Vagina (tissue), 2 donors: ENCODE data around the gene AOX1. TPM values are rescaled to one million over a fixed set of nuclear protein-coding genes. Genes with fewer than 3 reads are reported as not detected.
A peak's percentile ranks its signal among the peaks of the same experiment; 100 is the strongest.

Experiments
- DNase-seq, 2 donors: peaks; one replicate each; pipeline ENCODE4 v3.0.0-alpha.2; 2017; ENCODE audit errors: extremely low spot score in 2 of 2
- H3K27ac ChIP-seq: fragments of 200-600 bp; sonication (generic); one replicate; pipeline ENCODE4 v1.5.1; 2019
- H3K27me3 ChIP-seq: fragments of 200-600 bp; sonication (generic); one replicate; pipeline ENCODE4 v1.5.1; 2019
- H3K36me3 ChIP-seq, 2 donors: fragments of 200-600 bp; sonication (generic); one replicate each; pipeline ENCODE4 v1.5.1; 2017 to 2019
- H3K4me1 ChIP-seq: fragments of 200-600 bp; sonication (generic); one replicate; pipeline ENCODE4 v1.5.1; 2019
- H3K4me3 ChIP-seq, 2 donors: fragments of 200-600 bp; sonication (generic); 1 replicate in 1 of 2; 2 replicates in 1 of 2; pipeline ENCODE4 v1.5.1; 2016 to 2019
- H3K9me3 ChIP-seq: fragments of 200-600 bp; sonication (generic); one replicate; pipeline ENCODE4 v1.5.1; 2019
- POLR2A ChIP-seq, 2 donors: fragments of 450-650 bp; IDR thresholded peaks; one replicate each; pipeline ENCODE4 v1.6.1; 2017; ENCODE audit warnings: antibody characterized with exemption in 2 of 2, mild to moderate bottlenecking in 2 of 2, moderate library complexity in 2 of 2
- POLR2AphosphoS5 ChIP-seq, 2 donors: sonication (generic); formaldehyde crosslinking; IDR thresholded peaks; one replicate each; pipeline ENCODE4 v1.9.0; 2017; ENCODE audit warnings: antibody characterized with exemption in 2 of 2, mild to moderate bottlenecking in 2 of 2, low read depth in 1 of 2; ENCODE audit not compliant: insufficient read depth in 1 of 2
- intact Hi-C: fragments of 100-400 bp; cut with DNase I; formaldehyde crosslinking; loops from one replicate; pipeline ENCODE4 v1.15.1; 2023
- total RNA-seq: library from RNA; depleted of rRNA; stranded (reverse); fragments of >200 nt; gene quantifications from one replicate; pipeline ENCODE4 v1.2.3, GENCODE V29; 2016
- TF ChIP-seq, protein P1 (sequence below), 3 experiments: fragments of 450-650 bp in 2 of 3; fragments of 200-600 bp in 1 of 3; sonication (generic) in 1 of 3; IDR thresholded peaks; one replicate each; pipeline ENCODE4 v1.5.1; 2017 to 2019; ENCODE audit warnings: antibody characterized with exemption in 3 of 3, mild to moderate bottlenecking in 2 of 3, moderate library complexity in 2 of 3

AOX1 gene
- total RNA-seq, 1 donor from 2014 or later = 84.5 TPM

DNA sequence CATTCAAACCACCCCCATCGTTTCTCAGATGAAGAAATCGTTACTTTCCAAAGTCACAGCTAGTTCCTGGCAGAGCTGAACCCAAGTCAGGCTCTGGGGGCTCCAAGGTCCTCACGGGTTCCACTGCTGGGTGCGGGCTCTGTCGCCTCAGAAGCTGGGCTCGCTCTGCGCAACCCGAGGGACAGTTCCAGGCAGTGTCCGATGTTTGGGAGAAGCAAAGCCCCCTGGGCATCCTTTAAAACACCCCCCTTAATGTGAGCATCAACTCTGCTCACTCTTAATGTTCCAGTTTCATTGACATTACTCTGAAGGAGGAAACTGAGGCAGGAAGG, 796 bp downstream of the AOX1 start:
- DNase-seq = no peak
- Histone ChIP-seq H3K9me3 (no peaks in the 10 kb centered on the region), H3K27me3 (no peaks in the 10 kb centered on the region), H3K4me1 (no peaks in the 10 kb centered on the region), H3K36me3 (no peaks in the 10 kb centered on the region), H3K4me3 (peak overlapping the region; percentile 66 to 70), H3K27ac (peak overlapping the region; percentile 84)
- intact Hi-C loops = no loop called here
- no peak for TF ChIP-seq POLR2A (IDR thresholded peaks at IDR 0.05)
- TF ChIP-seq, protein P1, sequence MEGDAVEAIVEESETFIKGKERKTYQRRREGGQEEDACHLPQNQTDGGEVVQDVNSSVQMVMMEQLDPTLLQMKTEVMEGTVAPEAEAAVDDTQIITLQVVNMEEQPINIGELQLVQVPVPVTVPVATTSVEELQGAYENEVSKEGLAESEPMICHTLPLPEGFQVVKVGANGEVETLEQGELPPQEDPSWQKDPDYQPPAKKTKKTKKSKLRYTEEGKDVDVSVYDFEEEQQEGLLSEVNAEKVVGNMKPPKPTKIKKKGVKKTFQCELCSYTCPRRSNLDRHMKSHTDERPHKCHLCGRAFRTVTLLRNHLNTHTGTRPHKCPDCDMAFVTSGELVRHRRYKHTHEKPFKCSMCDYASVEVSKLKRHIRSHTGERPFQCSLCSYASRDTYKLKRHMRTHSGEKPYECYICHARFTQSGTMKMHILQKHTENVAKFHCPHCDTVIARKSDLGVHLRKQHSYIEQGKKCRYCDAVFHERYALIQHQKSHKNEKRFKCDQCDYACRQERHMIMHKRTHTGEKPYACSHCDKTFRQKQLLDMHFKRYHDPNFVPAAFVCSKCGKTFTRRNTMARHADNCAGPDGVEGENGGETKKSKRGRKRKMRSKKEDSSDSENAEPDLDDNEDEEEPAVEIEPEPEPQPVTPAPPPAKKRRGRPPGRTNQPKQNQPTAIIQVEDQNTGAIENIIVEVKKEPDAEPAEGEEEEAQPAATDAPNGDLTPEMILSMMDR (IDR thresholded peaks at IDR 0.05) = no peak
- no peak for TF ChIP-seq POLR2AphosphoS5 (IDR thresholded peaks at IDR 0.05; ENCODE audit: insufficient read depth in 1 of 2, low read depth in 1 of 2)

- TF ChIP-seq POLR2A (IDR thresholded peaks at IDR 0.05) (no peak), POLR2AphosphoS5 (IDR thresholded peaks at IDR 0.05; ENCODE audit: insufficient read depth in 1 of 2, low read depth in 1 of 2) (no peak)
- TF ChIP-seq, protein P1 (IDR thresholded peaks at IDR 0.05) = no peak
- H3K9me3 ChIP-seq = no peaks in the 10 kb centered on the region
- no peaks in the 10 kb centered on the region for H3K27me3 ChIP-seq
- peak overlapping the region; percentile 66 to 70 for H3K4me3 ChIP-seq
- intact Hi-C loops = no loop called here
- H3K4me1 ChIP-seq = no peaks in the 10 kb centered on the region
- no peak for DNase-seq
- H3K36me3 ChIP-seq = no peaks in the 10 kb centered on the region
- H3K27ac ChIP-seq = no peak overlapping the region
These were observed 1.3 kb downstream of the AOX1 start for GRCh38 chr2:200587007-200587616.

DNA sequence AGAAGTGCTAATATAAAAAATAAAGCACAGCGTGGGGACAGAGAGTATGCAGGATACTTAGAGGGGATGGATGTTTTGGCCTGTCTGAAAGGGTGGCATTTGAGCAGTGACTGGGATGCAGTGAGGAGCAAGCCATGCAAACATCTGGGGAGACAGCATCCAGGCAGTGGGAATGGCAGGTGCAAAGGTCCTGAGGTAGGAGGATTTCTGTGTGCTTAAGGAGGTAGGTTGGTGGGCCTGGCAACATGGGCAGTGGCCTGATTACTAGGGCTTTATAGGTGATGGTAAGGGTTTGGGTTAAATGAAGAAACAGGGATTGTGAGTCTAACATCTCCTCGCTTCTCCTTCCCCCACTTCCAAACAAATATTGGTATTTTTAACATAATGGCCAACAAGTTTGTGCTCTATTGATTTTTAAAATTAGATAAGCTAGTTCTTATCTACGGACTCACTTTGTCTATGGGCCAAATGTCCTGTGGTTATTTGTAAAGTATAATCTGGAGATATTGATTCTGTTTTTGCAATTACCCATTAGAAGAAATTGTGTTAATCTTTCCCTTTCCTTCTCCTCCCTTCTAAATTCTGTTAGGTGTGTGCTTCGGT, 2.4 kb downstream of the AOX1 start:
- no peak overlapping the region for H3K27ac ChIP-seq
- H3K4me1 ChIP-seq = no peaks in the 10 kb centered on the region
- intact Hi-C loops = no loop called here
- H3K36me3 ChIP-seq = no peaks in the 10 kb centered on the region
- no peaks in the 10 kb centered on the region for H3K27me3 ChIP-seq
- no peak for DNase-seq
- H3K4me3 ChIP-seq = no peak overlapping the region
- TF ChIP-seq POLR2AphosphoS5 (IDR thresholded peaks at IDR 0.05; ENCODE audit: insufficient read depth in 1 of 2, low read depth in 1 of 2) (no peak), POLR2A (IDR thresholded peaks at IDR 0.05) (no peak)
- TF ChIP-seq, protein P1 (IDR thresholded peaks at IDR 0.05) = no peak
- no peaks in the 10 kb centered on the region for H3K9me3 ChIP-seq

DNA sequence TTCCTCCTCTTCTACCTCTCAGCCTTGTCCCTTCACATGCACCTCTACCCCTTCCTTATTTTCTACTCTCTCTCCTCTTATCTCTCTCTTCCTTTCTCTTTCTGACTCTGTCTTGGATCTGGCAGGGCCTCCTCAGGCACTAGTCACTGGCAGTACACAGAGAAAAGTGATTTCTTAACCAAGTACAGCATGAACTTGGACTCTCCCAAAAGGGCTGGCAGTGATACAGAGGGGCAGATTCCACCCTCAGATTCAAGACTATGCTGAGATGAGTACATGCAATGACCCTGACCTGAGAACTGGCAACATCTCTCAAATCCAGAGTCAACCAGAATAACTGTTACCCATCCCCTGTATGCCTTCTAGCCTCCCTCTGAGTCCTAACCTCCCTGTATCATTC, 4.3 kb downstream of the AOX1 start:
- no peak for DNase-seq
- Histone ChIP-seq H3K4me1 (no peaks in the 10 kb centered on the region), H3K27ac (no peak overlapping the region), H3K4me3 (no peak overlapping the region), H3K36me3 (no peaks in the 10 kb centered on the region), H3K27me3 (no peaks in the 10 kb centered on the region), H3K9me3 (no peaks in the 10 kb centered on the region)
- intact Hi-C loops = no loop called here
- TF ChIP-seq POLR2A (IDR thresholded peaks at IDR 0.05) = no peak
- TF ChIP-seq, protein P1 (IDR thresholded peaks at IDR 0.05) = no peak
- TF ChIP-seq POLR2AphosphoS5 (IDR thresholded peaks at IDR 0.05; ENCODE audit: insufficient read depth in 1 of 2, low read depth in 1 of 2) = no peak

DNA sequence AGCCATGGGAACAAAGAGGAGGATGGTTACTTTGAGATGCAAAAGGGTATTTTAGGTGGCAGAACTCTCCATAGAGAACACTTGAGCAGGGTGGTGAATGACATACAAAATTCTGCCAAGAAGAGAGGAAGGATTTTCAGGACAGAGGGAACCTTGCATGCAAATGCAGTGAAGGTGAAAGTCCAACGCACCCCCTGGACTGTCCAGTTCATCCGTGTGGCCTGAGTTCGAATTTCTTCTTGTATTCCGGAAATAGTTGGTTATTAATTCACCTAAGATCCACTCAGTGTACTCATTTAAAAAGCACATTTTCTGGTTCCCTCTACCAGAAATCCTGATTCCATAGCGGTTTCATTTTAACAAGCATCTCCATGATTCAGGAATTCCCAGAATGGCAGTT, 5.5 kb downstream of the AOX1 start:
- intact Hi-C loops = no loop called here
- H3K9me3 ChIP-seq = no peaks in the 10 kb centered on the region
- H3K4me3 ChIP-seq = no peak overlapping the region
- no peaks in the 10 kb centered on the region for H3K36me3 ChIP-seq
- no peak for DNase-seq
- no peak overlapping the region for H3K27ac ChIP-seq
- H3K4me1 ChIP-seq = no peaks in the 10 kb centered on the region
- TF ChIP-seq, protein P1 (IDR thresholded peaks at IDR 0.05) = no peak
- no peak for TF ChIP-seq POLR2AphosphoS5 (IDR thresholded peaks at IDR 0.05; ENCODE audit: insufficient read depth in 1 of 2, low read depth in 1 of 2)
- no peaks in the 10 kb centered on the region for H3K27me3 ChIP-seq
